Neural progenitor cell (in vitro differentiated cells): Measurements from ENCODE around the gene RUFY1. TPM values are rescaled to one million over a fixed set of nuclear protein-coding genes. Genes with fewer than 3 reads are reported as not detected.
"Not testable (repeated sequence)": the region's sequence is repeated elsewhere in the genome, so short reads cannot be mapped to it uniquely, and the experiment has no call there.

Experiments used
- DNase-seq: peaks from one replicate; pipeline ENCODE4 v3.0.0-alpha.2; 2016; ENCODE audit warnings: low spot score
- H2AFZ ChIP-seq: fragments of 200-600 bp; sonication (generic); replicated peaks from 2 replicates; pipeline ENCODE4 v1.6.1; 2016; ENCODE audit warnings: antibody characterized with exemption
- H3F3A ChIP-seq: fragments of 200-600 bp; sonication (generic); 2 replicates; pipeline ENCODE4 v1.6.1; 2016; ENCODE audit warnings: antibody characterized with exemption, low read depth
- H3K27ac ChIP-seq: fragments of 200-600 bp; sonication (generic); 2 replicates; pipeline ENCODE4 v1.5.1; 2016; ENCODE audit warnings: mild to moderate bottlenecking
- H3K27me3 ChIP-seq: fragments of 200-600 bp; sonication (generic); 2 replicates; pipeline ENCODE4 v1.6.1; 2016; ENCODE audit warnings: mild to moderate bottlenecking, moderate library complexity
- H3K36me3 ChIP-seq: fragments of 200-600 bp; sonication (generic); 2 replicates; pipeline ENCODE4 v1.5.1; 2016
- H3K4me1 ChIP-seq: fragments of 200-600 bp; sonication (generic); 2 replicates; pipeline ENCODE4 v1.6.1; 2016; ENCODE audit warnings: mixed run types
- H3K4me2 ChIP-seq: fragments of 200-600 bp; sonication (generic); 2 replicates; pipeline ENCODE4 v1.6.1; 2016
- H3K4me3 ChIP-seq: fragments of 200-600 bp; sonication (generic); 2 replicates; pipeline ENCODE4 v1.5.1; 2016
- H3K79me2 ChIP-seq: fragments of 200-600 bp; sonication (generic); 2 replicates; pipeline ENCODE4 v1.6.1; 2016; ENCODE audit warnings: low read depth
- H3K9ac ChIP-seq: fragments of 200-600 bp; sonication (generic); 2 replicates; pipeline ENCODE4 v1.6.1; 2016
- H3K9me3 ChIP-seq: fragments of 200-600 bp; sonication (generic); 2 replicates; pipeline ENCODE4 v1.5.1; 2016; ENCODE audit warnings: low read depth
- H4K20me1 ChIP-seq: fragments of 200-600 bp; sonication (generic); 2 replicates; pipeline ENCODE4 v1.6.1; 2016; ENCODE audit warnings: low read depth
- H3K27ac Mint-ChIP-seq: 3 replicates; pipeline ENCODE4 v1.8.0; 2021; ENCODE audit warnings: mixed read lengths
- H3K27me3 Mint-ChIP-seq: 2 replicates; pipeline ENCODE4 v1.8.0; 2022; ENCODE audit warnings: low read depth, mild to moderate bottlenecking, inconsistent platforms, moderate library complexity, mixed read lengths; ENCODE audit not compliant: insufficient read depth
- H3K36me3 Mint-ChIP-seq: 3 replicates; pipeline ENCODE4 v1.8.0; 2021; ENCODE audit warnings: mixed read lengths
- H3K4me1 Mint-ChIP-seq: 3 replicates; pipeline ENCODE4 v1.8.0; 2021; ENCODE audit warnings: mixed read lengths
- H3K4me3 Mint-ChIP-seq: 3 replicates; pipeline ENCODE4 v1.8.0; 2021; ENCODE audit warnings: mild to moderate bottlenecking, moderate library complexity, mixed read lengths
- H3K9me3 Mint-ChIP-seq: 3 replicates; pipeline ENCODE4 v1.8.0; 2020; ENCODE audit warnings: mixed read lengths
- CTCF ChIP-seq: fragments of 200-600 bp; sonication (generic); IDR thresholded peaks from 2 replicates; pipeline ENCODE4 v1.5.1; 2017; ENCODE audit warnings: antibody characterized with exemption, mild to moderate bottlenecking
- EZH2 ChIP-seq: fragments of 200-600 bp; sonication (generic); IDR thresholded peaks from 2 replicates; pipeline ENCODE4 v1.6.1; 2017; ENCODE audit warnings: antibody characterized with exemption, mild to moderate bottlenecking, moderate library complexity
- EZH2phosphoT487 ChIP-seq: fragments of 200-600 bp; sonication (generic); IDR thresholded peaks from 2 replicates; pipeline ENCODE4 v1.6.1; 2017; ENCODE audit warnings: antibody characterized with exemption
- total RNA-seq: library from RNA; depleted of rRNA; stranded (reverse); fragments of >200 nt; gene quantifications from 2 replicates; pipeline ENCODE4 v1.2.3, GENCODE V29; 2015; ENCODE audit warnings: low replicate concordance

RUFY1 gene
- total RNA-seq, 1 donor from 2014 or later: 45.8 TPM

- H3K4me2 ChIP-seq, H3K79me2 ChIP-seq, H3K27ac ChIP-seq, DNase-seq, H3K9ac ChIP-seq, H3K9me3 Mint-ChIP-seq, H3K9me3 ChIP-seq, H3K27me3 ChIP-seq, H3K36me3 ChIP-seq, H3K4me3 Mint-ChIP-seq, H3K4me3 ChIP-seq, H3F3A ChIP-seq, H4K20me1 ChIP-seq, H3K4me1 ChIP-seq, H3K27me3 Mint-ChIP-seq, H3K4me1 Mint-ChIP-seq, H2AFZ ChIP-seq, H3K27ac Mint-ChIP-seq, H3K36me3 Mint-ChIP-seq: not testable (repeated sequence)
Measured at GRCh38 chr5:179641745-179642144, 91.4 kb downstream of the RUFY1 start.

DNA sequence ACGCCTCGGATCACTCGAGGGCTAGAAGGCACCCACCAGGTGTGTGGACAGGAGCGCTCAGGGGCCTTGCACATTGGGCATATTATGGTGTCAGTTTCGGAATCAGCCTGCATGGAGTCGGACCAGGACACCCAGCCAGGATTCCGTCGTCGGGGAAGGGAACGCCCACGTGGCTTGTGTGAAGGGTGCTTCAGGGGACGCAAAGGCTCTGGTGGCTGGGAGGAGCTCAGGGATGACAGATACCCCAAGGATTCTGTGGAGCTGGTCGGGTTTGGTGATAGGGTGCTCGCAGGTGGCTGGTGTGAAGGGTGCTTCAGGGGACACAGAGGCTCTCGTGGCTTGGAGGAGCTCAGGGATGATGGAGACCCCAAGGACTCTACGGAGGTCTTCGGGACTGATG is 92.3 kb downstream of the RUFY1 start:
- not testable (repeated sequence) for H3K4me1 ChIP-seq, H3K9me3 Mint-ChIP-seq, H3K9me3 ChIP-seq, H3K4me1 Mint-ChIP-seq, H3K79me2 ChIP-seq, H3K4me2 ChIP-seq, H3K4me3 Mint-ChIP-seq, H3K4me3 ChIP-seq, H3K27me3 Mint-ChIP-seq, H2AFZ ChIP-seq, H3K36me3 ChIP-seq, H3F3A ChIP-seq, H3K27me3 ChIP-seq, H3K27ac ChIP-seq, DNase-seq, H3K36me3 Mint-ChIP-seq, H3K9ac ChIP-seq, H4K20me1 ChIP-seq, H3K27ac Mint-ChIP-seq

DNA sequence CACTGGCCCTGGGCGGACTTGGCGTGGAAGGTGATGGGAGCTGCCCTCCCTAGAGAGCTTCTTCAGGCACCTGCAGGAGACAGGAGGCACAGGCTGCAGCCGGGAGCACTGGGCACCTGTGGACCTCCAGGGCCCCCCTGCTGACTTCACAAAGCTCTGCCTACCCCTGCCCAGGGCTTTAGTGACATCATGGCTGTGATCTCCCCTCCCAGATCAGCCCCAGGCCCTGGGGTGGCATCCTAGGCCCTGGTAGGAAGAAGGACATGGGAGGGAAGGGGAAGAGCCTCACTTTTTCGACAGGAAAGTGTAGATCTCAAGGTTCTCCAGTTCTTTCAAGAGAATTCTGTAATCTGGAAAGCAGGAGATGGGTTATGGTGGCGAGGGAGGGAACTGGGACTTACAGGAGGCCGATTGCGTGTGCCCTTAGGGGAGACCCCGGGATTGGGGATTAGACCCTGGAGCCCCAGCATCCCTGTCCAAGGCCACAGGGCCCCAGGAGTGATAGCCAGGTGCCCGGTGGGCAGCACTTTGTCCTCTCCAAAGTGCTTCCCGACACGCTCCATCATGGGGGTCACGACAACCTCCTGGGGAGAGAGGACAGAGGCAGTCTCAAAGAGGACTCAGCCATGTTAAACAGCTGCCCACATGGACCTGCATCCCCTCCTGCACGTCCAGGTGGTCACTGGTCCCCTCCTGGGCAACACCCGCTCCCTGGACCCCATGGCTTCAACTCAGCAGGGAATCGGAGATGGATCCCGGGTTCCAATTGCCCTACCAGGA is 93.0 kb downstream of the RUFY1 start:
- H3K27me3 ChIP-seq, H3F3A ChIP-seq, H3K27me3 Mint-ChIP-seq, H3K4me2 ChIP-seq, H4K20me1 ChIP-seq, DNase-seq, H3K79me2 ChIP-seq, H2AFZ ChIP-seq, H3K9ac ChIP-seq, H3K4me1 Mint-ChIP-seq, H3K36me3 Mint-ChIP-seq, H3K27ac Mint-ChIP-seq, H3K9me3 ChIP-seq, H3K4me1 ChIP-seq, H3K4me3 Mint-ChIP-seq, H3K27ac ChIP-seq, H3K4me3 ChIP-seq, H3K9me3 Mint-ChIP-seq, H3K36me3 ChIP-seq: not testable (repeated sequence)

- H3K4me3 Mint-ChIP-seq, H3K9ac ChIP-seq, H3K27ac Mint-ChIP-seq, H3K36me3 Mint-ChIP-seq, H3K36me3 ChIP-seq, H3K27me3 Mint-ChIP-seq, H3K27ac ChIP-seq, H4K20me1 ChIP-seq, H3K27me3 ChIP-seq, H3K4me2 ChIP-seq, H3K4me1 Mint-ChIP-seq, H3K9me3 Mint-ChIP-seq, H3K4me1 ChIP-seq, DNase-seq, H3K4me3 ChIP-seq, H3K9me3 ChIP-seq, H3F3A ChIP-seq, H3K79me2 ChIP-seq: not testable (repeated sequence)
- peak overlapping the region; percentile 7 for H2AFZ ChIP-seq
Measured at GRCh38 chr5:179644766-179645165, 94.4 kb downstream of the RUFY1 start.

- Histone ChIP-seq H3K36me3 (no peaks in the 10 kb centered on the region), H3K27ac (no peak overlapping the region), H3K4me3 (no peak overlapping the region), H3F3A (no peaks in the 10 kb centered on the region), H3K27me3 (no peaks in the 10 kb centered on the region), H3K4me2 (no peak overlapping the region), H3K4me1 (no peaks in the 10 kb centered on the region), H4K20me1 (no peaks in the 10 kb centered on the region), H3K79me2 (no peaks in the 10 kb centered on the region), H3K9me3 (no peaks in the 10 kb centered on the region), H2AFZ (no peak overlapping the region), H3K9ac (no peak overlapping the region)
- DNase-seq: no peak
- Mint-ChIP-seq H3K4me3 (no peak overlapping the region), H3K27ac (no peak overlapping the region), H3K27me3 (peaks cover 6% of the 10 kb centered on the region), H3K4me1 (no peaks in the 10 kb centered on the region), H3K9me3 (peaks cover 3% of the 10 kb centered on the region), H3K36me3 (no peaks in the 10 kb centered on the region)
- no peak for TF ChIP-seq EZH2phosphoT487
- no peak for TF ChIP-seq EZH2
- TF ChIP-seq CTCF: no peak
Measured at GRCh38 chr5:179648410-179648809, 98.1 kb downstream of the RUFY1 start.

DNA sequence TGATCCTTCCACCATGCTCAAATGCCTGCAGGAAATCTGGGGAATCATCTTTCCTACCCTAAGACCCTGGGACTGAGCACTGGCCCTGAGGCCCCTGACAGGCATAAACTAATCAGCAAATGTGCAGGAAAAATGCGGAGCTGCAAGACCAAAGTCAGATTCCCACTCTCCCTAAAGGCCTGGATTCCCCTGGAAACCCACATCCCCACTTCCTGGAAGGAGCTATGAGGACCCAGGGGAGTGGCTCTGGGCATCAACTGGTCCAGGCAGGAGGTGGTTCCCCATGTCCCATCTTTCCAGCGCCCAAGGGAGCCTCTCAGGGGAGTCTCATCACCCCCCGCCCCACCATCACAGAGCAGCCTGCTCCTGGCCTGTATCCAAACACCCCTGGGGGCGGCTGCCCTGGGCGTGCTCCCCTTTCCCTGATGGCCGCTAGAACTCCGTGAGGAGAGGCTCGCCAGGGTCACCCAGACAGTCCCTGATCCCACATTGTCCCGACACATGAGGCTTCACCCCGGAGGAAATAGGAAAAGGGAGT is 98.9 kb downstream of the RUFY1 start:
- H3K4me3 Mint-ChIP-seq, H4K20me1 ChIP-seq, H2AFZ ChIP-seq, H3K27ac Mint-ChIP-seq, H3K9me3 ChIP-seq, H3K36me3 Mint-ChIP-seq, H3K4me3 ChIP-seq, DNase-seq, H3K27ac ChIP-seq, H3K4me2 ChIP-seq, H3K27me3 ChIP-seq, H3K4me1 Mint-ChIP-seq, H3K4me1 ChIP-seq, H3K79me2 ChIP-seq, H3K36me3 ChIP-seq, H3K9ac ChIP-seq, H3K9me3 Mint-ChIP-seq, H3F3A ChIP-seq, H3K27me3 Mint-ChIP-seq: not testable (repeated sequence)

GRCh38 chr5:179650245-179650644 is 99.9 kb downstream of the RUFY1 start:
- H3K27ac ChIP-seq, H3K27ac Mint-ChIP-seq, H4K20me1 ChIP-seq, H3K9ac ChIP-seq, H2AFZ ChIP-seq, H3K27me3 ChIP-seq, DNase-seq, H3K4me3 Mint-ChIP-seq, H3K9me3 Mint-ChIP-seq, H3K36me3 Mint-ChIP-seq, H3K27me3 Mint-ChIP-seq, H3K4me1 Mint-ChIP-seq, H3K9me3 ChIP-seq, H3K4me1 ChIP-seq, H3K36me3 ChIP-seq, H3K4me2 ChIP-seq, H3K4me3 ChIP-seq, H3F3A ChIP-seq, H3K79me2 ChIP-seq: not testable (repeated sequence)
